Measurements from ENCODE around the gene ARL5B. TPM values are rescaled to one million over a fixed set of nuclear protein-coding genes. Genes with fewer than 3 reads are reported as not detected.

The ARL5B gene
- total and polyA plus RNA-seq, 2 of the 8 experiments (the other 6 are each of a cell fraction or from before 2014, with no cell fraction given): 8.4 to 52.1 TPM

- TF ChIP-seq CHD7 (IDR thresholded peaks at IDR 0.05; ENCODE audit: insufficient replicate concordance, low read length): no peak
- no peak for TF ChIP-seq BACH1 (IDR thresholded peaks at IDR 0.05; ENCODE audit: low read length)
- no peak for TF ChIP-seq CBX5 (IDR thresholded peaks at IDR 0.05; ENCODE audit: low read depth, low read length)
- TF ChIP-seq E2F6 (IDR thresholded peaks at IDR 0.05): no peak
- no peak for TF ChIP-seq CHD1 (IDR thresholded peaks at IDR 0.05; ENCODE audit: low read depth, low read length)
- TF ChIP-seq ASH2L (IDR thresholded peaks at IDR 0.05; ENCODE audit: low read length): no peak
- TF ChIP-seq GTF2F1 (IDR thresholded peaks at IDR 0.05; ENCODE audit: borderline replicate concordance, low read depth, low read length): no peak
- TF ChIP-seq USF2 (IDR thresholded peaks at IDR 0.05; ENCODE audit: low read length): no peak
- no peak for TF ChIP-seq SIRT6 (IDR thresholded peaks at IDR 0.05; ENCODE audit: low read length)
- no peak for TF ChIP-seq POLR2A (IDR thresholded peaks at IDR 0.05; ENCODE audit: control extremely low read depth in 1 of 2, low read depth in 2 of 2, low read length in 2 of 2)
- no peak for TF ChIP-seq TAF7 (optimal IDR thresholded peaks at IDR 0.05; ENCODE audit: borderline replicate concordance, low read depth, low read length)
These were observed 61.8 kb downstream of the ARL5B start (continued) for GRCh38 chr10:18721067-18721466.

Measured in H1 (cell line).